SK-N-SH treated with all-trans-retinoic acid at 6 μM for 48 hours (cell line): ENCODE data around the gene SLC22A1.

ENCODE experiments used
- BACH2 ChIP-seq: fragments of 250-450 bp; sonication (Bioruptor Pico); IDR thresholded peaks from 2 replicates; pipeline ENCODE4 v1.9.0; 2021; ENCODE audit warnings: mild to moderate bottlenecking, borderline replicate concordance
- GLIS3 ChIP-seq: fragments of 250-450 bp; sonication (Bioruptor Pico); IDR thresholded peaks from 2 replicates; pipeline ENCODE4 v1.5.0; 2020; ENCODE audit warnings: mild to moderate bottlenecking, moderate library complexity
- POU6F1 ChIP-seq: fragments of 250-450 bp; sonication (Bioruptor Pico); IDR thresholded peaks from 2 replicates; pipeline ENCODE4 v1.8.0; 2021; ENCODE audit warnings: low read depth, mild to moderate bottlenecking, moderate library complexity, borderline replicate concordance
- PPARA ChIP-seq: fragments of 250-450 bp; sonication (Bioruptor Pico); IDR thresholded peaks from 2 replicates; pipeline ENCODE4 v1.5.0; 2020; ENCODE audit warnings: mild to moderate bottlenecking, borderline replicate concordance
- RARB ChIP-seq: fragments of 250-450 bp; sonication (Bioruptor Pico); IDR thresholded peaks from 2 replicates; pipeline ENCODE4 v1.8.0; 2021; ENCODE audit warnings: mild to moderate bottlenecking, moderate library complexity
- SNAI2 ChIP-seq: fragments of 250-450 bp; sonication (Bioruptor Pico); IDR thresholded peaks from 2 replicates; pipeline ENCODE4 v1.5.0; 2020; ENCODE audit warnings: mild to moderate bottlenecking, moderate library complexity
- ZC3H10 ChIP-seq: fragments of 250-450 bp; sonication (Bioruptor Pico); IDR thresholded peaks from 2 replicates; pipeline ENCODE4 v1.5.1; 2021; ENCODE audit warnings: mild to moderate bottlenecking, moderate library complexity
- ZFP3 ChIP-seq: fragments of 250-450 bp; sonication (Bioruptor Pico); IDR thresholded peaks from 2 replicates; pipeline ENCODE4 v1.5.0; 2020; ENCODE audit warnings: mild to moderate bottlenecking, moderate library complexity
- ZFP30 ChIP-seq: fragments of 450-650 bp; formaldehyde crosslinking; IDR thresholded peaks from 2 replicates; pipeline ENCODE4 v1.5.0; 2022; ENCODE audit warnings: mild to moderate bottlenecking, moderate library complexity
- ZNF70 ChIP-seq: fragments of 450-650 bp; formaldehyde crosslinking; IDR thresholded peaks from 2 replicates; pipeline ENCODE4 v1.5.0; 2020; ENCODE audit warnings: mild to moderate bottlenecking, moderate library complexity
- ZNF8 ChIP-seq: fragments of 450-650 bp; formaldehyde crosslinking; IDR thresholded peaks from 2 replicates; pipeline ENCODE4 v1.5.0; 2020; ENCODE audit warnings: mild to moderate bottlenecking, moderate library complexity
- TF ChIP-seq, protein P1 (sequence below): fragments of 250-450 bp; sonication (Bioruptor Pico); IDR thresholded peaks from 2 replicates; pipeline ENCODE4 v1.8.0; 2020; ENCODE audit warnings: mild to moderate bottlenecking, moderate library complexity, borderline replicate concordance
- TF ChIP-seq, protein P2 (sequence below): fragments of 250-450 bp; sonication (Bioruptor Pico); IDR thresholded peaks from 2 replicates; pipeline ENCODE4 v1.5.1; 2020; ENCODE audit warnings: low read depth, mild to moderate bottlenecking, moderate library complexity
- TF ChIP-seq, protein P3 (sequence below): fragments of 250-450 bp; sonication (Bioruptor Pico); IDR thresholded peaks from 2 replicates; pipeline ENCODE4 v1.5.0; 2020; ENCODE audit warnings: mild to moderate bottlenecking, moderate library complexity

- TF ChIP-seq GLIS3 (CRISPR knock-in tag) (no peak), PPARA (no peak), ZFP3 (CRISPR knock-in tag) (no peak), BACH2 (no peak), SNAI2 (CRISPR knock-in tag) (no peak), ZC3H10 (CRISPR knock-in tag) (no peak), ZNF8 (CRISPR knock-in tag) (no peak), POU6F1 (no peak), ZFP30 (CRISPR knock-in tag) (no peak), ZNF70 (no peak), RARB (CRISPR knock-in tag) (no peak)
- TF ChIP-seq, protein P1, sequence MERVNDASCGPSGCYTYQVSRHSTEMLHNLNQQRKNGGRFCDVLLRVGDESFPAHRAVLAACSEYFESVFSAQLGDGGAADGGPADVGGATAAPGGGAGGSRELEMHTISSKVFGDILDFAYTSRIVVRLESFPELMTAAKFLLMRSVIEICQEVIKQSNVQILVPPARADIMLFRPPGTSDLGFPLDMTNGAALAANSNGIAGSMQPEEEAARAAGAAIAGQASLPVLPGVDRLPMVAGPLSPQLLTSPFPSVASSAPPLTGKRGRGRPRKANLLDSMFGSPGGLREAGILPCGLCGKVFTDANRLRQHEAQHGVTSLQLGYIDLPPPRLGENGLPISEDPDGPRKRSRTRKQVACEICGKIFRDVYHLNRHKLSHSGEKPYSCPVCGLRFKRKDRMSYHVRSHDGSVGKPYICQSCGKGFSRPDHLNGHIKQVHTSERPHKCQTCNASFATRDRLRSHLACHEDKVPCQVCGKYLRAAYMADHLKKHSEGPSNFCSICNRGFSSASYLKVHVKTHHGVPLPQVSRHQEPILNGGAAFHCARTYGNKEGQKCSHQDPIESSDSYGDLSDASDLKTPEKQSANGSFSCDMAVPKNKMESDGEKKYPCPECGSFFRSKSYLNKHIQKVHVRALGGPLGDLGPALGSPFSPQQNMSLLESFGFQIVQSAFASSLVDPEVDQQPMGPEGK (CRISPR knock-in tag) = no peak
- TF ChIP-seq, protein P2, sequence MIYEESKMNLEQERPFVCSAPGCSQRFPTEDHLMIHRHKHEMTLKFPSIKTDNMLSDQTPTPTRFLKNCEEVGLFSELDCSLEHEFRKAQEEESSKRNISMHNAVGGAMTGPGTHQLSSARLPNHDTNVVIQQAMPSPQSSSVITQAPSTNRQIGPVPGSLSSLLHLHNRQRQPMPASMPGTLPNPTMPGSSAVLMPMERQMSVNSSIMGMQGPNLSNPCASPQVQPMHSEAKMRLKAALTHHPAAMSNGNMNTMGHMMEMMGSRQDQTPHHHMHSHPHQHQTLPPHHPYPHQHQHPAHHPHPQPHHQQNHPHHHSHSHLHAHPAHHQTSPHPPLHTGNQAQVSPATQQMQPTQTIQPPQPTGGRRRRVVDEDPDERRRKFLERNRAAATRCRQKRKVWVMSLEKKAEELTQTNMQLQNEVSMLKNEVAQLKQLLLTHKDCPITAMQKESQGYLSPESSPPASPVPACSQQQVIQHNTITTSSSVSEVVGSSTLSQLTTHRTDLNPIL = no peak
- TF ChIP-seq, protein P3, sequence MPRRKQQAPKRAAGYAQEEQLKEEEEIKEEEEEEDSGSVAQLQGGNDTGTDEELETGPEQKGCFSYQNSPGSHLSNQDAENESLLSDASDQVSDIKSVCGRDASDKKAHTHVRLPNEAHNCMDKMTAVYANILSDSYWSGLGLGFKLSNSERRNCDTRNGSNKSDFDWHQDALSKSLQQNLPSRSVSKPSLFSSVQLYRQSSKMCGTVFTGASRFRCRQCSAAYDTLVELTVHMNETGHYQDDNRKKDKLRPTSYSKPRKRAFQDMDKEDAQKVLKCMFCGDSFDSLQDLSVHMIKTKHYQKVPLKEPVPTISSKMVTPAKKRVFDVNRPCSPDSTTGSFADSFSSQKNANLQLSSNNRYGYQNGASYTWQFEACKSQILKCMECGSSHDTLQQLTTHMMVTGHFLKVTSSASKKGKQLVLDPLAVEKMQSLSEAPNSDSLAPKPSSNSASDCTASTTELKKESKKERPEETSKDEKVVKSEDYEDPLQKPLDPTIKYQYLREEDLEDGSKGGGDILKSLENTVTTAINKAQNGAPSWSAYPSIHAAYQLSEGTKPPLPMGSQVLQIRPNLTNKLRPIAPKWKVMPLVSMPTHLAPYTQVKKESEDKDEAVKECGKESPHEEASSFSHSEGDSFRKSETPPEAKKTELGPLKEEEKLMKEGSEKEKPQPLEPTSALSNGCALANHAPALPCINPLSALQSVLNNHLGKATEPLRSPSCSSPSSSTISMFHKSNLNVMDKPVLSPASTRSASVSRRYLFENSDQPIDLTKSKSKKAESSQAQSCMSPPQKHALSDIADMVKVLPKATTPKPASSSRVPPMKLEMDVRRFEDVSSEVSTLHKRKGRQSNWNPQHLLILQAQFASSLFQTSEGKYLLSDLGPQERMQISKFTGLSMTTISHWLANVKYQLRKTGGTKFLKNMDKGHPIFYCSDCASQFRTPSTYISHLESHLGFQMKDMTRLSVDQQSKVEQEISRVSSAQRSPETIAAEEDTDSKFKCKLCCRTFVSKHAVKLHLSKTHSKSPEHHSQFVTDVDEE (CRISPR knock-in tag) = no peak
Measured at GRCh38 chr6:160154471-160154870, 32.9 kb downstream of the SLC22A1 start.
